HG02642 (cell line): ENCODE results near the gene SHROOM3.

ENCODE experiments used
- ATAC-seq: cut with Tn5 transposase; IDR thresholded peaks from one replicate; pipeline ENCODE4 v1.9.1; 2021; ENCODE audit warnings: mild to moderate bottlenecking; ENCODE audit not compliant: unreplicated experiment, poor library complexity

Gene SHROOM3

GRCh38 chr4:76790377-76790776 lies 355.3 kb downstream of the SHROOM3 start:
- ATAC-seq = no peak

DNA sequence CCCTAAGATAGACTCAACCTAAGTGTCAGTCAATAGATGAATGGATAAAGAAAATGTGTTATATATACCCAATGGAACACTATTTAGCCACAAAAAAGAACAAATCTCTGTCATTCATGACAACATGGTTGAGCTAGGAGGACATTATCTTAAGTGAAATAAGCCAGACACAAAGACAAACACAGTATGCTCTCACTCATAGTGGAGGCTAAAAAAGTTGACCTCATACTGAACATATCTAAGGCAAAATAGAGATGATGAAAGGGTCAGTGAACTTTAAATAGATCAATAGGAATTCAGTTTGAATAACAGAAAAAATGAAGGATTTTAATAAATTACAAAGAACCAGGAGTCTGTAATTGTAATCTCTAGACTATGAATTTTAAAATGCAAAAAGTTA lies 356.4 kb downstream of the SHROOM3 start:
- ATAC-seq = no peak

DNA sequence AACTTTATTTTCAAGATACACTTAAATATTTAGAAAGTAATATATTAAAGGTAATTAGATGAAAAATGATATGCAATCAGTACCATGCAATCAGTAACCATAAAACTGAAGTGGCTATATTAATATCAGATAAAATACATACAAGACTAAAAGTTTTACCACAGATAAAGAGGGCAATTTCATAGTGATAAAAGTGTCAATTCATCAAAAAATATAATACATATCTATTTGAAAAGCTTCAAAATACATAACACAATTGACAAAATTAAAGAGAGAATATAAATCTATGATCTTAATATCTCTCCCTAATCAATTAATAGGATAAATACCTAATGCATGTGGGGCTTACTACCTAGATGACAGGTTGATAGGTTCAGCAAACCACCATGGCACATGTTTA lies 357.4 kb downstream of the SHROOM3 start:
- no peak for ATAC-seq

DNA sequence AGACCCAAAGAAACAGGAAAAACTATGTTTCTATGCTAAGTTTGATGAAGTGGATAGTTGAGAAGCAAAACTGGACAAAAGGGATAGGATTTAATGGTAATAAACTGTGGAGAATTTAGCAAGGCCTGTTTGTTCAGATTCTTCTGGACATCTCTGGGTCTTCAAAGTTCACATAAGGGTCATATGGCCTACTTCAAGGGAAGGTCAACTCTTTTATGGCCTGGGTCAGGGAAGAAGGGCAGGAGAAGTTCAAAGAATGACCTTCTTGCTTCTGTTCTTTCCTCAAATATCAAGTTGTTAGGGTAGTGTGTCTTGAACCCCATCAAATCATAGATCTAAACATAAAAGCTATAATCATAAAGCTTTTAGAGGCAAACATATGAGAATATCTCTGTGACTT lies 360.2 kb downstream of the SHROOM3 start:
- no peak for ATAC-seq

GRCh38 chr4:76799140-76799539 lies 364.1 kb downstream of the SHROOM3 start:
- ATAC-seq = no peak

GRCh38 chr4:76799718-76800117 lies 364.7 kb downstream of the SHROOM3 start:
- ATAC-seq = no peak

DNA sequence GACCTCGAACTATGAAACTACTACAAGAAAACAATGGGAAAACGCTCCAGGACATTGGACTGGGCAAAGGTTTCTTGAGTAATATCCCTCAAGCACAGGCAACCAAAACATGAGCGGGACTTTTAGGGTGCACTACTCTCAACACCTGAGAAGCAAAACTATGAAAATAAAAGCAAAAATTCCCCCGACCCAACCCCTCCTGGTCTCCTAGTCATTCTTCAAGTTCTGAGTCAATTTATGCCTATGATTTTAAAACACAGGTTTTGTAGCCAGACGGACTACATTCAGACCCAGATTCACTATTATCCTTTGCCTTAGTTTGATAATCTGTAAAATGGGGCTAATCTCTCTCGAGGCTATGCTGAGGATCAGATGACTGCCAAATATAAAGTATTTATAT lies 365.9 kb downstream of the SHROOM3 start:
- no peak for ATAC-seq

- no peak for ATAC-seq
Observed at GRCh38 chr4:76801621-76802235, 366.7 kb downstream of the SHROOM3 start.

DNA sequence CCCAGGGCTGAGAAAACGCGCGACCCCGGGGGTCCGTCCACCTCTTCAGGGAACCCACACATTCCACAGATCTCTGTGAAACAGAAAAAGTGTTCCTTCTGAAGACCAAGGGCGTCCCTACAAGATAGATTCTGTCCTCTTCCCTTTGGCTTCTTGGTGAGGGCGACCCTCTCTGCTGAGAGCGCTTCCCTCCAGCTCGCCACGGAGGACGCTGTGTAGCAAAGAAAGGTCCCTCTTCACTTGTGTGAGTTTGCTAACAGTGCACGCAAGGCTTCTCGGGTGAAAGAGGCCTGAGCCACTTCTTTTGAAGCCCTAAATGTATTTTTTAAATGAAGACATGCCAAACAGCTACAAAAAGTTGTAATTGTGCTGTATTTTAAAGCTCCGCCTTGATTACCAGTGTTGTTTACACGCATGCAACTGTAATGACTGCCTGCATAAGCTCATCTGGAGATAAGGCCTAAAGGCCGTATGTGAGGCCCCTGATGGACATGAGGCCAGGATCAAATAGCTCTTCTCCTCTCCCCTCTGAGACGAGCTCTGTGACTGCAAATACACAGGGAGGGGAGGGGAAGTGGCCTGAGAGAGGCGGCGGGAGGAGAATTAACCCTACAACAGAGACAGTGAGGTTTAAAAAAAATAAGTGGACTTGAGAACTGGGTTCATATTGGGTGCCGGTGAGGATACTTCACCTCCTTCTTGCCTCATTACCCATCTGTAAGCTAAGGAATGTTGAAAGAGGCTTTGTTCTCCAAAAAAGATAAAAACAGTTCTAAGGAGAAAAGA lies 367.4 kb downstream of the SHROOM3 start:
- ATAC-seq = no peak

- no peak for ATAC-seq
Observed at GRCh38 chr4:76803522-76803921, 368.5 kb downstream of the SHROOM3 start.

- no peak for ATAC-seq
Observed at GRCh38 chr4:76804096-76804495, 369.1 kb downstream of the SHROOM3 start.

GRCh38 chr4:76806346-76806745 lies 371.3 kb downstream of the SHROOM3 start:
- ATAC-seq = no peak

- no peak for ATAC-seq
Observed at GRCh38 chr4:76806757-76807156, 371.7 kb downstream of the SHROOM3 start.

GRCh38 chr4:76809594-76810305 lies 374.7 kb downstream of the SHROOM3 start:
- ATAC-seq = no peak

GRCh38 chr4:76811604-76812412 lies 376.8 kb downstream of the SHROOM3 start:
- no peak for ATAC-seq

DNA sequence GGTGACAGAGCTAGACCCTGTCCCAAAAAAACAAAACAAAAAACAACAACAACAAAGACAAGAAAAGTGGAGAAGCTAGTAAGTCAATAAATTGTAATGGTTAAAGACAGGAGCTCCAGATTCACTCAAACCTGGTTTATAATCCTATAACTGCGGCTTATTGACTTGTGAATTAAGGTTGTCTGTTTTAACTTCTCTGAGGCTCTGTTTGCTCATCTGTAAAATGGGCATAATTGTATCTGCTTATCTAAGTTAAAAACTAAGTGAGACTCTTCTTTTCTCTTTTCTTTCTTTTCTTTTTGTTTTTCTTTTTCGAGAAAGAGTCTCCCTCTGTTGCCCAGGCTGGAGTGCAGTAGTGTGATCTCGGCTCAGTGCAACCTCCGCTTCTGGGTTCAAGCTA lies 378.0 kb downstream of the SHROOM3 start:
- ATAC-seq = no peak

- no peak for ATAC-seq
Observed at GRCh38 chr4:76821641-76822040, 386.6 kb downstream of the SHROOM3 start.

DNA sequence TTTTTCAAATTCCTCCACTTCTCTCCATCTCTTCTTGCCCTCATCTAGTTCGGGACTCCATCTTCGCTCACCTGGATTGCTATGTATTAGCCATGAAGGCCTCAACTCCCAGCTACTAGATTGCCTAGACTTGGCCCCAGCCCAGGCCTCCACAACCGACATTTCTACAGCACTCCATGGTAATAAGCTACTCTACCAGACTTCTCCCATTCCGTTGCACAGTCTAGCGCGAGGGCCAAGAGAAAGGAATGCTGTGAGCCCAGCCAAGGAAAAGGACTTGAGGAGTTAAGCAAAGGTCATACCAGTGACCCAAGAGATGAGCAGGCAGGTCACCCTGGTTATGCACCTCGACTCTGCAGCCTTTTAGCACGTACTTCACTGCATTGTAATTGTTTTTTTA lies 387.3 kb downstream of the SHROOM3 start:
- ATAC-seq = no peak

DNA sequence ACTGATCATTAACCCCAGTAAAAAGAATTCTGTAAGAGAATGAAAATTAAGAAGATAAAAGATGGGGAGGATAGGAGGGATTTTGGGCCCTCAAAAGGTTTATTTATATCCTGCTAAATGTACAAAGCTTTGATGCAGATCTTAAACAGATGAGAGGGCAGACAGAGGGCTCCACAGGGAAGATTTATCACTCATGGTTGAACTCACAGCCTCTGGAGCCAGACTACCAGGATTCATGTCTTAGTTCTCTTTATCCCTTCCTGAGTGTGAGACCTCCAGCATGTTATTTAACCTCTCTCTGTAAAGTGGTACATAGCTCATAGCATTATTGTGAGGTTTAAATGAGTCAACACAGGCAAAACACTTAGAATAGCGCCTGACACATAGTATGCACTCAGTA lies 388.5 kb downstream of the SHROOM3 start:
- no peak for ATAC-seq

GRCh38 chr4:76830612-76830963 lies 395.6 kb downstream of the SHROOM3 start:
- ATAC-seq = no peak
